D721Med (cell line): ENCODE measurements around the gene COL4A2.

Experiments used
- DNase-seq: peaks from one replicate; pipeline ENCODE4 v3.0.0; 2011; ENCODE audit warnings: low spot score; ENCODE audit not compliant: insufficient read length
- FAIRE-seq: peaks from 2 replicates; lab custom pipeline; 2011; peaks lifted over from hg19 to GRCh38; lab: Jason Lieb, UNC
- CTCF ChIP-seq: IDR thresholded peaks from 2 replicates; pipeline ENCODE4 v1.5.1; 2012; ENCODE audit warnings: mild to moderate bottlenecking, control low read depth; ENCODE audit not compliant: insufficient read depth; ENCODE audit errors: missing control alignments

The COL4A2 gene

GRCh38 chr13:110445722-110446574 lies 138.9 kb downstream of the COL4A2 start:
- no peak for FAIRE-seq
- TF ChIP-seq CTCF = no peak
- DNase-seq = no peak

- no peak for TF ChIP-seq CTCF
- FAIRE-seq = no peak
- DNase-seq = no peak
These were observed 139.4 kb downstream of the COL4A2 start for GRCh38 chr13:110446575-110446890.

GRCh38 chr13:110447058-110447511 lies 140.0 kb downstream of the COL4A2 start:
- no peak for TF ChIP-seq CTCF
- FAIRE-seq = no peak
- no peak for DNase-seq

- no peak for FAIRE-seq
- TF ChIP-seq CTCF = no peak
- no peak for DNase-seq
These were observed 140.7 kb downstream of the COL4A2 start for GRCh38 chr13:110447801-110448200.

- no peak for FAIRE-seq
These were observed 141.1 kb downstream of the COL4A2 start for GRCh38 chr13:110448230-110448629.

GRCh38 chr13:110448677-110449076 lies 141.6 kb downstream of the COL4A2 start:
- TF ChIP-seq CTCF = no peak
- FAIRE-seq = no peak
- no peak for DNase-seq

More at GRCh38 chr13:110448230-110448629, 141.1 kb downstream of the COL4A2 start:
- TF ChIP-seq CTCF = no peak
- DNase-seq = no peak
